ENCODE measurements around the gene AUH. TPM values are rescaled to one million over a fixed set of nuclear protein-coding genes. Genes with fewer than 3 reads are reported as not detected.

Gene AUH
- total RNA-seq, 1 donor from 2014 or later, result 28.5 TPM

DNA sequence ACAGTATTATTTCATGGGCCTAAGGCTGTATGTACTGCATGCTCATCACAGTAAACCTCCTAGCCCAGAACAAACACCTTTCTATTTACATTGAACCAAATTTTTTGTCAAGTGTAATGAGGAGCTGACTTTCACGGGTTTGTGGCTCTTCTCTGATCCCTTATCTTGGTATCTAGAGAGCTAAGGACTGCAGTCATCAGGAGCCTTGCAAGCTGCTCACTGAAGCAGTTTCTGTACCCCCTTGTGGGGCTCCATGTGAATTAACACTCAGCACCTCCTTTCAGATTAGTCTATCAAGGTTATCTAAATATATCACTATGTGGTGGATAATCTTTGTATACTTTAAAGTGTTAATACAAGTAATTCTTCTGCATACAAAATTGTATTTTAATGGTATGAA, 108.2 kb downstream of the AUH start:
- H3K36me3 Mint-ChIP-seq (ENCODE audit: unreplicated experiment), result no peaks in the 10 kb centered on the region
- H3K27ac Mint-ChIP-seq (ENCODE audit: unreplicated experiment), result no peak overlapping the region
- H3K4me1 Mint-ChIP-seq (ENCODE audit: low read depth, unreplicated experiment), result peaks cover 5% of the 10 kb centered on the region
- TF ChIP-seq, protein P1, sequence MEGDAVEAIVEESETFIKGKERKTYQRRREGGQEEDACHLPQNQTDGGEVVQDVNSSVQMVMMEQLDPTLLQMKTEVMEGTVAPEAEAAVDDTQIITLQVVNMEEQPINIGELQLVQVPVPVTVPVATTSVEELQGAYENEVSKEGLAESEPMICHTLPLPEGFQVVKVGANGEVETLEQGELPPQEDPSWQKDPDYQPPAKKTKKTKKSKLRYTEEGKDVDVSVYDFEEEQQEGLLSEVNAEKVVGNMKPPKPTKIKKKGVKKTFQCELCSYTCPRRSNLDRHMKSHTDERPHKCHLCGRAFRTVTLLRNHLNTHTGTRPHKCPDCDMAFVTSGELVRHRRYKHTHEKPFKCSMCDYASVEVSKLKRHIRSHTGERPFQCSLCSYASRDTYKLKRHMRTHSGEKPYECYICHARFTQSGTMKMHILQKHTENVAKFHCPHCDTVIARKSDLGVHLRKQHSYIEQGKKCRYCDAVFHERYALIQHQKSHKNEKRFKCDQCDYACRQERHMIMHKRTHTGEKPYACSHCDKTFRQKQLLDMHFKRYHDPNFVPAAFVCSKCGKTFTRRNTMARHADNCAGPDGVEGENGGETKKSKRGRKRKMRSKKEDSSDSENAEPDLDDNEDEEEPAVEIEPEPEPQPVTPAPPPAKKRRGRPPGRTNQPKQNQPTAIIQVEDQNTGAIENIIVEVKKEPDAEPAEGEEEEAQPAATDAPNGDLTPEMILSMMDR (IDR thresholded peaks at IDR 0.05; ENCODE audit: partially characterized antibody, unreplicated experiment), result no peak
- no peak overlapping the region for H3K4me3 Mint-ChIP-seq (ENCODE audit: unreplicated experiment)
- H3K27me3 Mint-ChIP-seq (ENCODE audit: unreplicated experiment), result no peaks in the 10 kb centered on the region
- H3K9me3 Mint-ChIP-seq (ENCODE audit: unreplicated experiment), result no peaks in the 10 kb centered on the region
- no peak for DNase-seq

DNA sequence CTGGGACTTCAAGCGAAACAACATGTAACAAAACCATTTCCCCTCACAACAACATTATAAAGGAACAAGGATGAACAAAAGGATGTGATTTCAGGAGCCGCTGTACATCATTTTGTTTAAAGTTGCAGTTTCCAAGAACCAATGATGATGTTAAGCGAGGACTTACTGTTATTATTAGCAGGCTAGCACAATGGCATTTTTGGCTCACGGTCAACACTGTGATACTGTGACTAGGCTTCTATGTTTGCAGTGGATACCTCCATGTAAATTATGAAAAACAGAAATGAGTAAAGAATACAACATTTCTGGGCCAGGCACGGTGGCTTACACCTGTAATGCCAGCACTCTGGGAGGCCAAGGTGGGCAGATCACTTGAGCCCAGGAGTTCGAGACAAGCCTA, 113.0 kb downstream of the AUH start:
- H3K27ac Mint-ChIP-seq (ENCODE audit: unreplicated experiment), result no peak overlapping the region
- no peak for DNase-seq
- peaks cover 4% of the 10 kb centered on the region for H3K27me3 Mint-ChIP-seq (ENCODE audit: unreplicated experiment)
- no peak overlapping the region for H3K4me3 Mint-ChIP-seq (ENCODE audit: unreplicated experiment)
- TF ChIP-seq, protein P1 (IDR thresholded peaks at IDR 0.05; ENCODE audit: partially characterized antibody, unreplicated experiment), result no peak
- peaks cover 17% of the 10 kb centered on the region for H3K4me1 Mint-ChIP-seq (ENCODE audit: low read depth, unreplicated experiment)
- H3K9me3 Mint-ChIP-seq (ENCODE audit: unreplicated experiment), result no peaks in the 10 kb centered on the region
- H3K36me3 Mint-ChIP-seq (ENCODE audit: unreplicated experiment), result no peaks in the 10 kb centered on the region

DNA sequence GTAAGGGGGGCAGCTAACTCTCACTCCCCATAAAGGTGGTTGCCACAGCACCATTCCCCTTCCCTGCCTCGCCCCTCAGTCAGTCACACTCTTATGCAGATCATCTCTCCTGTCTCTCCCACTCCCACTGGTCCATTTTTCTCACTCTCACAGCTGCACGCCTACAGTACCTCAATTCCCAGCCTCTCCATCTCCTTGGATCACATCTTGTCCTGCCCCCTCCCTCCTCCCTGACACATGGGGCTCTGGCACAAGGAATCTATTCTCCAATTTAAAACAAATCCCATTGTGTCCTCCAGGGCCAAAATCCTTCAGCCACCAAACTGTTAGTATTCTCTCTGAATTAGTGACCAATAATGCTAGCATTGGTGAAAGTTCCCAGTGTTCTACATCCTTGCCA, 114.4 kb downstream of the AUH start:
- H3K9me3 Mint-ChIP-seq (ENCODE audit: unreplicated experiment), result no peaks in the 10 kb centered on the region
- H3K27ac Mint-ChIP-seq (ENCODE audit: unreplicated experiment), result peak overlapping the region; percentile 4
- TF ChIP-seq, protein P1 (IDR thresholded peaks at IDR 0.05; ENCODE audit: partially characterized antibody, unreplicated experiment), result no peak
- H3K4me1 Mint-ChIP-seq (ENCODE audit: low read depth, unreplicated experiment), result peaks cover 17% of the 10 kb centered on the region
- DNase-seq, result no peak
- peaks cover 4% of the 10 kb centered on the region for H3K27me3 Mint-ChIP-seq (ENCODE audit: unreplicated experiment)
- no peaks in the 10 kb centered on the region for H3K36me3 Mint-ChIP-seq (ENCODE audit: unreplicated experiment)
- H3K4me3 Mint-ChIP-seq (ENCODE audit: unreplicated experiment), result no peak overlapping the region

DNA sequence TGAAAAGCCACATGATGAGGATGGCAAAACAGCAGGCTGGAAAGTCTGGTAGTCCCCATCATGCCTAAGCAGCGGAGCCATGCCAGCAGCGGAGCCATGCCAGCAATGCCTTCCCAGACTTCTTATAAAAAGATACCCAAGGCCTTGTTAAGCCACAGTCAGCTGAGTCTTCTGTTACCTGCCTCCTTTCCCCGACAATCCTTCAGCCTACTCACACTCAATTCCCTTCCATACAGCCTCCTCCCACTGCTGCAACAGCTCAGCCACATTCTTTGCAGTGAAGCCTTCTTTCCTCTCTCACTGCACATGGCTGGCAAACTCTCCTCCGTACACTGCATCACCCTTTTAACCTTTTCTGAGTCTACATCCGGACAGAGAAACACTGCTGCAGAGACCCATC, 114.9 kb downstream of the AUH start:
- H3K27ac Mint-ChIP-seq (ENCODE audit: unreplicated experiment), result no peak overlapping the region
- peaks cover 17% of the 10 kb centered on the region for H3K4me1 Mint-ChIP-seq (ENCODE audit: low read depth, unreplicated experiment)
- H3K4me3 Mint-ChIP-seq (ENCODE audit: unreplicated experiment), result no peak overlapping the region
- TF ChIP-seq, protein P1 (IDR thresholded peaks at IDR 0.05; ENCODE audit: partially characterized antibody, unreplicated experiment), result no peak
- H3K36me3 Mint-ChIP-seq (ENCODE audit: unreplicated experiment), result no peaks in the 10 kb centered on the region
- no peaks in the 10 kb centered on the region for H3K9me3 Mint-ChIP-seq (ENCODE audit: unreplicated experiment)
- H3K27me3 Mint-ChIP-seq (ENCODE audit: unreplicated experiment), result peaks cover 4% of the 10 kb centered on the region
- DNase-seq, result no peak

DNA sequence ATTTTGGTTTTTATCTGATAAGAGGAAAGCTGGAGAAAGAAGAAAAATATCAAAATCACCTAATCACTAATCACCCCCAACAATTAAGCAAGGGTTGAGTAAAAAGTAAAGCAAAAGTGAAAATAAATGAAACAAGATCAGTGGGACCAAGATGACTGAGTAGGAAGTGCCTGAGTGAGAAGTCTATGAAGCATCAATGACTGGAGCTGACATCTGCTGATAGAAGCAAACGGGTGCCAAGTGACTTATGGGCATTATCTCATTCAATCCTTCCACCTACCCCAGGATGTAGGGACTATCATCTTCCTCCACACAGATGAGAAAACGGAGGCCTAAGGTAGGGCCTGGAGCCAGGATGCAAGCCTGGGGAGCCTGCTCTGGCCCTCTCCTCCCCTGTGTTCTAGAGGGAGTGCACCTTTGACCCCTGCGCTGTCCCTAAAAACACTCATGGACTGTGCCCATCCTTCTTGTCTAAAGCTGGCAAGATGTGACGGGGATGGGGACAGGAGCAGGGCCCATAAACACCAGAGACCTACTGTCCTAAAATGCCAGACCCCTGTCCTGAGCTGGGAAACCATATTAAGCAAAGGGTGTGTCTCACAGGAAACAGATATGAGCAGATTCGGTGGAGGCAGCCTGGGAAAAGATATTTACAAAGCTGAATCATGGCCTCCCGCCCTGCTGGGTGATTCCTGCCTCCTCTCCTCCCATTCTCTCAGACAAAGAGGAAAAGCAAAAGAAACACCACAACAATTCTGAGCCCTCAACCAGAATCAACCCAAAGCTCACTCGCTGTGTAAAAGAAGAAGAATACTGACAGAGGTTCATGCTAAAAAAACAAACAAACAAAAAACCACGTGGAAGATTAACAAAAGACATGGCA, 116.0 kb downstream of the AUH start:
- H3K27me3 Mint-ChIP-seq (ENCODE audit: unreplicated experiment), result peaks cover 4% of the 10 kb centered on the region
- no peak for DNase-seq
- no peaks in the 10 kb centered on the region for H3K36me3 Mint-ChIP-seq (ENCODE audit: unreplicated experiment)
- H3K4me1 Mint-ChIP-seq (ENCODE audit: low read depth, unreplicated experiment), result peaks cover 17% of the 10 kb centered on the region
- TF ChIP-seq, protein P1 (IDR thresholded peaks at IDR 0.05; ENCODE audit: partially characterized antibody, unreplicated experiment), result no peak
- no peaks in the 10 kb centered on the region for H3K9me3 Mint-ChIP-seq (ENCODE audit: unreplicated experiment)
- H3K4me3 Mint-ChIP-seq (ENCODE audit: unreplicated experiment), result no peak overlapping the region
- no peak overlapping the region for H3K27ac Mint-ChIP-seq (ENCODE audit: unreplicated experiment)
